Purkinje cell (primary cell): ENCODE data around the gene GEMIN2. TPM values are rescaled to one million over a fixed set of nuclear protein-coding genes. Genes with fewer than 3 reads are reported as not detected.

ENCODE experiments used
- polyA plus RNA-seq: library from polyadenylated mRNA; unstranded; fragments of >200 nt; fragmentation: Nextera tagmentation; gene quantifications from 2 replicates; pipeline ENCODE4 v1.2.1, GENCODE V29; 2014

Gene GEMIN2, protein sequence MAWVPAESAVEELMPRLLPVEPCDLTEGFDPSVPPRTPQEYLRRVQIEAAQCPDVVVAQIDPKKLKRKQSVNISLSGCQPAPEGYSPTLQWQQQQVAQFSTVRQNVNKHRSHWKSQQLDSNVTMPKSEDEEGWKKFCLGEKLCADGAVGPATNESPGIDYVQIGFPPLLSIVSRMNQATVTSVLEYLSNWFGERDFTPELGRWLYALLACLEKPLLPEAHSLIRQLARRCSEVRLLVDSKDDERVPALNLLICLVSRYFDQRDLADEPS
- 26.4 and 47.0 TPM in 2 replicates for polyA plus RNA-seq

DNA sequence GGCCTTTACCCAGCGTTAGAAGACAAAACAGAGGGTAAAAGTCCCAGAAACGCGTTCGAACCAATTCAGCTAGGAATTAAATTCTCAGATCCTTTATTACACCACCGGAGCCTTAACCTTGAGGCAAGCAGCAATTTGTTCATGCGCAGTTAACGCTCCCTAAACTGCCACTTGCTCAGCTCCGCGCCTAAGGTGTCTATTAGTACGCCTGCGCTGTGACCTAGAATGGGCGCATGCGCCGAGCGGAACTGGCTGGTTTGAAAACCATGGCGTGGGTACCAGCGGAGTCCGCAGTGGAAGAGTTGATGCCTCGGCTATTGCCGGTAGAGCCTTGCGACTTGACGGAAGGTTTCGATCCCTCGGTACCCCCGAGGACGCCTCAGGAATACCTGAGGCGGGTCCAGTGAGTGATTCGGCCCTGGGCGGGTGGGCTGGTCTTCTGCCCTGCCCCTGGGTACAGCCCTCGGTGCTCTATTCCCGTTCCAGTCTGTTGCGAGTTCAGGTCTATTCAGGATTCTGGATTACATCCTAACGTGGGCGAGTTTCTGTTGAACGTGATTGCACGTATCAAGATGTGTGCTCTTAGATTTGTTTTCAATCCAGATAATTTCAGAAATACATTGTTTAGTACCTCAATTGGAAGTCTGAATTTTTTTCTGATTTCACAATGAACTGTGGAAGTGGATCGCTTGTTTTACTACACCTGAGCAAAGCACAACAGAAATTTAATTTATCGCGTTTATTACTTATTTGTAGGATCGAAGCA, at the start of gene GEMIN2:
GEMIN2 (plus strand) TSS at position 251 of the 766 bp plus-strand sequence; CDS start at position 267, 16 bp downstream.

DNA sequence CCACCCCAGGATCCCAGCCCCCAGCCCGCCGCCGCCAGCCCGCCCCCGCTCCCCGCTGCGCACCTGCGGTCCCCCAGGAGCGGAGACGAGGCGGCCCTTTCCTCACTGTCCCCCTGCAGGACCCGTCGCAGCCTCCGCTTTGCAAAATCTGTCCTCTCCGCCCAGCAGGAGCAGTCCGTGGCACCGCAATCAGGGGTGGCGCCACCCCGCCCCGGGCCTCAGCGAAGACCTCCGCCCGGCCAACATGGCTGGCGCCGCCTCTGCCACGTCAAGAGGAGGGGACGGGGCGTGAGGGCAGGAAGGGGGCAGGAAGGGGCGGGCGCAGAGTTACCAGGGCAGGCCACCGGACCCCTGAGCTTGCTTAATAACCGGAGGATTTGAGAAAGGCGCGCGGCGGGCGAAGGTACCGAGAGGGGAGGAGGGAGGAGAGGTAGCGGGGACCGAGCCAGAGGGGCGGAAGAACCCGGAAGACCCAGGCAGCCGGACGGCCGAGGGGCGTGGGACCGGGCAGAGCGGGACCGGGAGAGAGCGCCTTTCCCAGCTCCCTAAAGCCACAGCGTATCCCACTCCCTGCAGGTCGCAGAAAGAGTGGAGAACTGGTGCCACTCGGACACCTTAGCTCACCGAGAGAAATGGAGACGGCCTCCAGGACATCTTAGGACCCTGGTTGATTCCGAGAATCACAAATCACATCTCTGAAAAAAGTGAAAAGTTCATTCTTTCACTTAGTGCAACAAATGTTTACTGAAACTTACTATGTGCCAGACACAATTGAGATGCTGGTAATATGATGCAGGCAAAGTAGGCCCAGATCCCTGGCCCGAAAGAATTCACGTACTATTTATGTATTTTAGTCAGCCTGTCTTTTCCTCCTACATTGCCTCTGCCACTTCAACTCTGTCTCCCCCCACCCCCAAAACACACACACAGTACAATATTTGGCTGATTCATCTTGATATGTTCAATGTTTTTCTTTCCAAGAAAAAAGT, 10.9 kb upstream of the GEMIN2 start, which contains the start of gene SEC23A:
SEC23A (minus strand) TSS at position 267 of the 989 bp plus-strand sequence. CDS start 7,117 bp downstream, outside the sequence.

DNA sequence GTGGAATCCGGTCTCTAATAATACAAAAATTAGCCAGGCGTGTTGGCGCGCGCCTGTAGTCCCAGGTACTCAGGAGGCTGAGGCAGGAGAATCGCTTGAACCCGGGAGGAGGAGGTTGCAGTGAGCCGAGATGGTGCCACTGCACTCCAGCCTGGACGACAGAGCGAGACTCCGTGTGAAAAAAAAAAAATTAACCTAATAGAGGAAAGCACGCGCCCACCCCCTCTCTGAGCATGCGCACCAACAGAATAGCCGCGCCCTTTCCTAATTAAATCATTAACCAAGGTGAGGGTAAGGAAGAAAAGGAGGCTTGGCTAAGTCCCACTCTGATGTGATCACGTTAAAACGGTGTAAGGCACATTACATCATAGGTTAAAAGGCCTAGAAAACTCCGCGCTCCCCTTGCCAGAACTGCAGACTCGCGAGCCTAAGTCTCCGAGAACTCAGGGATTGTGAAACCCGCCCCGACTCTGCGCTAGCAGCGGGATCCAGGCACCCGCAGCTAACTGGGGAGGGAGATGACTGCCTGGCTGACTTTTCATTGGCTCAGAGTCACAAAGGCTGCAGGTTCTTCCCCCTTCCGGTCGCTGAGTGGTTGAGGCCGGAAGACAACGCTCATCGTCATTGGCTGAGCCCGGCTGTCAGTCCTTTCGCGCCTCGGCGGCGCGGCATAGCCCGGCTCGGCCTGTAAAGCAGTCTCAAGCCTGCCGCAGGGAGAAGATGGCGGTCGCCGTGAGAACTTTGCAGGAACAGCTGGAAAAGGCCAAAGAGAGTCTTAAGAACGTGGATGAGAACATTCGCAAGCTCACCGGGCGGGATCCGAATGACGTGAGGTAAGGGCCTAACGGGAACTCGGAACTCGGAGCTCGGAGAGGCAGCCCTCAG, 60.7 kb downstream of the GEMIN2 start, which contains the start of gene PNN:
PNN (plus strand) TSS at position 695 of the 885 bp plus-strand sequence; CDS start at position 721, 26 bp downstream.

Other genes with a start within 250 kb of the GEMIN2 start
- 65.2 and 67.4 TPM in 2 replicates for gene SEC23A, start 11.1 kb upstream of the GEMIN2 start, polyA plus RNA-seq
- 44.5 and 58.3 TPM in 2 replicates for gene TRAPPC6B, start 56.0 kb downstream of the GEMIN2 start, polyA plus RNA-seq
- gene PNN, start 60.9 kb downstream of the GEMIN2 start, polyA plus RNA-seq = 38.4 and 55.9 TPM in 2 replicates
- gene MIA2, start 119.6 kb downstream of the GEMIN2 start, polyA plus RNA-seq = 17.0 and 29.5 TPM in 2 replicates